Testis (tissue), 3 donors: ENCODE measurements around the gene CDH23. TPM values are rescaled to one million over a fixed set of nuclear protein-coding genes. Genes with fewer than 3 reads are reported as not detected.
A peak's percentile ranks its signal among the peaks of the same experiment; 100 is the strongest.

Experiments
- DNase-seq: peaks from one replicate; pipeline ENCODE4 v3.0.0-alpha.2; 2019
- H3K27ac ChIP-seq, 2 donors: fragments of 200-600 bp; sonication (generic); one replicate each; pipeline ENCODE4 v1.5.1; 2019
- H3K27me3 ChIP-seq: fragments of 200-600 bp; sonication (generic); one replicate; pipeline ENCODE4 v1.5.1; 2019
- H3K36me3 ChIP-seq: fragments of 200-600 bp; sonication (generic); one replicate; pipeline ENCODE4 v1.5.1; 2017; ENCODE audit warnings: low read depth; ENCODE audit errors: missing control alignments
- H3K4me1 ChIP-seq: fragments of 200-600 bp; sonication (generic); one replicate; pipeline ENCODE4 v1.5.1; 2019
- H3K4me3 ChIP-seq, 2 donors: fragments of 200-600 bp; sonication (generic); one replicate each; pipeline ENCODE4 v1.5.1; 2017 to 2019
- H3K9me3 ChIP-seq: fragments of 200-600 bp; sonication (generic); one replicate; pipeline ENCODE4 v1.5.1; 2017
- CTCF ChIP-seq, 3 experiments: fragments of 450-650 bp in 2 of 3; fragments of 200-600 bp in 1 of 3; sonication (generic) in 1 of 3; IDR thresholded peaks; one replicate each; pipeline ENCODE4 v1.5.1; 2016 to 2019; ENCODE audit warnings: antibody characterized with exemption in 3 of 3, mild to moderate bottlenecking in 2 of 3, moderate library complexity in 1 of 3
- POLR2A ChIP-seq: fragments of 450-650 bp; IDR thresholded peaks from one replicate; pipeline ENCODE4 v1.6.1; 2017; ENCODE audit warnings: antibody characterized with exemption, mild to moderate bottlenecking, moderate library complexity
- WGBS, 2 donors: methylation state at CpG; one replicate each; pipeline ENCODE4 v1.1.5; 2018; 5-methylcytosine and 5-hydroxymethylcytosine counted together
- intact Hi-C: fragments of 100-400 bp; cut with DNase I; formaldehyde crosslinking; loops from one replicate; pipeline ENCODE4 v1.15.1; 2023; ENCODE audit warnings: low total_unique reads
- polyA plus RNA-seq: library from polyadenylated mRNA; stranded (reverse); fragments of 350-450 nt; fragmentation: Illumina TruSeq; extraction: RNeasy Lipid Tissue Mini Kit (QIAGEN cat#74804); gene quantifications from one replicate; pipeline ENCODE4 v1.2.3, GENCODE V29; 2014; ENCODE audit warnings: low read depth, low replicate concordance; ENCODE audit not compliant: insufficient read depth
- total RNA-seq, 2 donors: library from RNA; depleted of rRNA; stranded (reverse); fragments of >200 nt; gene quantifications; one replicate each; pipeline ENCODE4 v1.2.3, GENCODE V29; 2016

The CDH23 gene
- total and polyA plus RNA-seq, 3 donors from 2014 or later = 29.8 to 125 (median 81.7) TPM

GRCh38 chr10:71408436-71409225 lies 11.9 kb downstream of the CDH23 start:
- no peaks in the 10 kb centered on the region for H3K36me3 ChIP-seq
- intact Hi-C loops = no loop called here
- H3K27ac ChIP-seq = no peak overlapping the region
- H3K4me3 ChIP-seq = no peak overlapping the region
- TF ChIP-seq CTCF (IDR thresholded peaks at IDR 0.05) (no peak), POLR2A (no peak)
- no peaks in the 10 kb centered on the region for H3K27me3 ChIP-seq
- no peak for DNase-seq
- H3K4me1 ChIP-seq = peaks cover 17% of the 10 kb centered on the region
- H3K9me3 ChIP-seq = no peaks in the 10 kb centered on the region
- WGBS, 2 donors = 85 to 95% methylated on average over 9 of the region's 9 CpGs

- H3K4me1 ChIP-seq = peaks cover 17% of the 10 kb centered on the region
- H3K36me3 ChIP-seq = no peaks in the 10 kb centered on the region
- no peak for DNase-seq
- H3K4me3 ChIP-seq = no peak overlapping the region
- no peaks in the 10 kb centered on the region for H3K27me3 ChIP-seq
- WGBS, 2 donors = 73 to 85% methylated on average over 3 of the region's 3 CpGs
- TF ChIP-seq CTCF (IDR thresholded peaks at IDR 0.05) = no peak
- TF ChIP-seq POLR2A = no peak
- H3K9me3 ChIP-seq = no peaks in the 10 kb centered on the region
- intact Hi-C loops = no loop called here
- no peak overlapping the region for H3K27ac ChIP-seq
Observed at GRCh38 chr10:71409516-71410104, 12.9 kb downstream of the CDH23 start.

GRCh38 chr10:71413581-71413980 lies 16.9 kb downstream of the CDH23 start:
- H3K36me3 ChIP-seq = no peaks in the 10 kb centered on the region
- TF ChIP-seq CTCF (IDR thresholded peaks at IDR 0.05) = no peak
- no peak for TF ChIP-seq POLR2A
- intact Hi-C loops = no loop called here
- no peaks in the 10 kb centered on the region for H3K9me3 ChIP-seq
- H3K27me3 ChIP-seq = no peaks in the 10 kb centered on the region
- H3K27ac ChIP-seq = peak overlapping the region; percentile 32 to 71
- H3K4me3 ChIP-seq = no peak overlapping the region
- DNase-seq = no peak
- peaks cover 5% of the 10 kb centered on the region for H3K4me1 ChIP-seq

- Histone ChIP-seq H3K4me1 (no peaks in the 10 kb centered on the region), H3K27ac (peak overlapping the region; percentile 32 to 71), H3K4me3 (no peak overlapping the region), H3K27me3 (no peaks in the 10 kb centered on the region), H3K9me3 (no peaks in the 10 kb centered on the region), H3K36me3 (no peaks in the 10 kb centered on the region)
- 27 to 29% methylated on average over 1 of the region's 1 CpG for WGBS, 2 donors
- DNase-seq = no peak
- intact Hi-C loops = no loop called here
- no peak for TF ChIP-seq POLR2A
- no peak for TF ChIP-seq CTCF (IDR thresholded peaks at IDR 0.05)
Observed at GRCh38 chr10:71414359-71414758, 17.6 kb downstream of the CDH23 start.
